ENCODE measurements around the gene NACAD. TPM values are rescaled to one million over a fixed set of nuclear protein-coding genes. Genes with fewer than 3 reads are reported as not detected.

The NACAD gene
- total RNA-seq, 4 donors from 2014 or later: 6.0 to 10.6 (median 7.2) TPM

GRCh38 chr7:45061352-45061751 lies 27.4 kb downstream of the NACAD start:
- Histone ChIP-seq H3K27me3 (no peaks in the 10 kb centered on the region), H3K36me3 (peaks cover 0 to 32% of the 10 kb centered on the region in 2 donors), H3K9me3 (no peaks in the 10 kb centered on the region), H3K27ac (no peak overlapping the region), H3K4me3 (no peak overlapping the region), H3K4me1 (no peaks in the 10 kb centered on the region)
- TF ChIP-seq POLR2A (IDR thresholded peaks at IDR 0.05) (no peak), POLR2AphosphoS5 (IDR thresholded peaks at IDR 0.05) (no peak), EP300 (IDR thresholded peaks at IDR 0.05) (no peak), CTCF (IDR thresholded peaks at IDR 0.05) (no peak)
- whole genome bisulfite sequencing, 2 donors (ENCODE audit: low coverage in 1 of 2): 93 to 100% methylated on average over 1 to 2 of the region's 2 CpGs
- ATAC-seq: no peak

GRCh38 chr7:45060295-45060694 lies 28.5 kb downstream of the NACAD start:
- ATAC-seq: no peak

GRCh38 chr7:45057878-45058277 lies 30.9 kb downstream of the NACAD start:
- 91 to 95% methylated on average over 5 of the region's 5 CpGs for WGBS, 2 donors (ENCODE audit: low coverage in 1 of 2)
- H3K36me3 ChIP-seq: peaks cover 0 to 9% of the 10 kb centered on the region in 2 donors
- TF ChIP-seq POLR2AphosphoS5 (IDR thresholded peaks at IDR 0.05): no peak
- no peak for TF ChIP-seq EP300 (IDR thresholded peaks at IDR 0.05)
- no peak for TF ChIP-seq CTCF (IDR thresholded peaks at IDR 0.05)
- no peak for TF ChIP-seq POLR2A (IDR thresholded peaks at IDR 0.05)

More at GRCh38 chr7:45060295-45060694, 28.5 kb downstream of the NACAD start:
- H3K9me3 ChIP-seq: no peaks in the 10 kb centered on the region
- H3K4me1 ChIP-seq: no peaks in the 10 kb centered on the region
- no peak overlapping the region for H3K4me3 ChIP-seq
- WGBS, 2 donors (ENCODE audit: low coverage in 1 of 2): 87% methylated on average over 3 of the region's 3 CpGs; no CpG with 5 or more reads in 1 of the 2 donors
- no peak overlapping the region for H3K27ac ChIP-seq
- H3K36me3 ChIP-seq: peaks cover 0 to 21% of the 10 kb centered on the region in 2 donors
- no peaks in the 10 kb centered on the region for H3K27me3 ChIP-seq
- no peak for TF ChIP-seq EP300 (IDR thresholded peaks at IDR 0.05)
- TF ChIP-seq CTCF (IDR thresholded peaks at IDR 0.05): no peak
- no peak for TF ChIP-seq POLR2A (IDR thresholded peaks at IDR 0.05)
- no peak for TF ChIP-seq POLR2AphosphoS5 (IDR thresholded peaks at IDR 0.05)

GRCh38 chr7:45055594-45056219 lies 33.1 kb downstream of the NACAD start:
- Histone ChIP-seq H3K9me3 (no peaks in the 10 kb centered on the region), H3K27ac (no peak overlapping the region), H3K27me3 (no peaks in the 10 kb centered on the region), H3K4me1 (no peaks in the 10 kb centered on the region), H3K36me3 (peaks cover 0 to 30% of the 10 kb centered on the region in 2 donors), H3K4me3 (no peak overlapping the region)
- no peak for ATAC-seq
- WGBS, 2 donors (ENCODE audit: low coverage in 1 of 2): 97 to 98% methylated on average over 3 to 5 of the region's 5 CpGs
- TF ChIP-seq EP300 (IDR thresholded peaks at IDR 0.05): no peak
- TF ChIP-seq POLR2A (IDR thresholded peaks at IDR 0.05): no peak
- TF ChIP-seq POLR2AphosphoS5 (IDR thresholded peaks at IDR 0.05): no peak
- no peak for TF ChIP-seq CTCF (IDR thresholded peaks at IDR 0.05)

More at GRCh38 chr7:45057878-45058277, 30.9 kb downstream of the NACAD start:
- no peaks in the 10 kb centered on the region for H3K9me3 ChIP-seq
- H3K27me3 ChIP-seq: no peaks in the 10 kb centered on the region
- ATAC-seq: no peak
- no peaks in the 10 kb centered on the region for H3K4me1 ChIP-seq
- H3K27ac ChIP-seq: no peak overlapping the region
- no peak overlapping the region for H3K4me3 ChIP-seq

- no peak overlapping the region for H3K4me3 ChIP-seq
- TF ChIP-seq CTCF (IDR thresholded peaks at IDR 0.05): no peak
- TF ChIP-seq POLR2A (IDR thresholded peaks at IDR 0.05): no peak
- no peak for TF ChIP-seq EP300 (IDR thresholded peaks at IDR 0.05)
- H3K36me3 ChIP-seq: peaks cover 0 to 37% of the 10 kb centered on the region in 2 donors
- ATAC-seq: no peak
- H3K4me1 ChIP-seq: no peaks in the 10 kb centered on the region
- H3K27me3 ChIP-seq: no peaks in the 10 kb centered on the region
- no peak overlapping the region for H3K27ac ChIP-seq
- no peaks in the 10 kb centered on the region for H3K9me3 ChIP-seq
- 83 to 88% methylated on average over 5 of the region's 5 CpGs for WGBS, 2 donors (ENCODE audit: low coverage in 1 of 2)
Observed at GRCh38 chr7:45055016-45055415, 33.8 kb downstream of the NACAD start.
